DOHH2 (cell line): ENCODE results near the gene TEAD3.

Source experiments
- CTCF ChIP-seq: fragments of 200-600 bp; sonication (generic); IDR thresholded peaks from one replicate; pipeline ENCODE4 v1.5.1; 2014; ENCODE audit warnings: antibody characterized with exemption, mild to moderate bottlenecking, low read depth, low read length; ENCODE audit not compliant: poor library complexity, severe bottlenecking
- EZH2phosphoT487 ChIP-seq: fragments of 200-600 bp; sonication (generic); IDR thresholded peaks from 2 replicates; pipeline ENCODE4 v1.6.1; 2017; ENCODE audit warnings: borderline replicate concordance, mild to moderate bottlenecking, antibody characterized with exemption, low read length, moderate library complexity, mixed read lengths

- TF ChIP-seq CTCF: no peak
- no peak for TF ChIP-seq EZH2phosphoT487
Observed at GRCh38 chr6:35454391-35455110, 42.3 kb downstream of the TEAD3 start.
